ENCODE results near the gene SP140L. TPM values are rescaled to one million over a fixed set of nuclear protein-coding genes. Genes with fewer than 3 reads are reported as not detected.

Gene SP140L
- total RNA-seq, 1 donor from 2014 or later = 32.2 TPM

GRCh38 chr2:230449901-230450467, 123.0 kb downstream of the SP140L start:
- TF ChIP-seq EZH2 (IDR thresholded peaks at IDR 0.05; ENCODE audit: insufficient read depth, low read length) (no peak), CTCF (IDR thresholded peaks at IDR 0.05; ENCODE audit: insufficient read depth, low read depth, low read length) (no peak)
- Histone ChIP-seq H3K27ac (ENCODE audit: low read depth, low read length) (no peak overlapping the region), H3K36me3 (ENCODE audit: insufficient read depth, low read length) (peaks cover 37% of the 10 kb centered on the region), H3K4me3 (ENCODE audit: insufficient read depth, low read depth, low read length) (no peak overlapping the region), H3K27me3 (ENCODE audit: insufficient read depth, low read length) (no peaks in the 10 kb centered on the region), H3K9me3 (ENCODE audit: insufficient read depth, low read depth, low read length) (no peaks in the 10 kb centered on the region), H4K20me1 (ENCODE audit: insufficient read depth, low read length) (peaks cover 6% of the 10 kb centered on the region), H2AFZ (ENCODE audit: low read depth, low read length) (no peak overlapping the region), H3K4me2 (ENCODE audit: low read length) (no peak overlapping the region), H3K9ac (ENCODE audit: low read length) (no peak overlapping the region), H3K4me1 (ENCODE audit: insufficient read depth, low read length) (no peaks in the 10 kb centered on the region), H3K79me2 (ENCODE audit: insufficient read depth, low read length) (no peaks in the 10 kb centered on the region)
- Mint-ChIP-seq H3K27ac (ENCODE audit: unreplicated experiment) (no peak overlapping the region), H3K4me3 (ENCODE audit: unreplicated experiment) (no peak overlapping the region), H3K9me3 (ENCODE audit: unreplicated experiment) (peaks cover 2% of the 10 kb centered on the region), H3K27me3 (ENCODE audit: low read depth, unreplicated experiment) (no peaks in the 10 kb centered on the region), H3K36me3 (ENCODE audit: low read depth, unreplicated experiment) (peaks cover 60% of the 10 kb centered on the region), H3K4me1 (ENCODE audit: low read depth, unreplicated experiment) (peaks cover 12% of the 10 kb centered on the region)
- DNase-seq (ENCODE audit: low read depth) = no peak
- no peak for FAIRE-seq

DNA sequence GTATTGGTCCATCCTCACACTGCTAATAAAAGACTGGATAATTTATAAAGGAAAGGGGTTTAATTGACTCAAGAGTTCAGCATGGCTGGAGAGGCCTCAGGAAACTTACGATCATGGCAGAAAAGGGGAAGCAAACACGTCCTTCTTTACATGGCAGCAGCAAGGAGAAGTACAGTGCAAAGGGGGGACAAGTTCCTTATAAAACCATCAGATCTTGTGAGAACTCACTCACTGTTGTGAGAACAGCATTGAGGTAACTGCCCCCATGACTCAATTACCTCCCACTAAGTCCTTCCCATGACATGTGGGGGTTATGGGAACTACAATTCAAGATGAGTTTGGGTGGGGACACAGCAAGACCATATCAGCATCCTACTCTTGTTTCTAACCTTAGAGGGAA, 126.0 kb downstream of the SP140L start:
- no peaks in the 10 kb centered on the region for H3K27me3 Mint-ChIP-seq (ENCODE audit: low read depth, unreplicated experiment)
- no peak for FAIRE-seq
- H3K79me2 ChIP-seq (ENCODE audit: insufficient read depth, low read length) = no peaks in the 10 kb centered on the region

More for the DNA sequence above, 126.0 kb downstream of the SP140L start:
- H3K4me1 ChIP-seq (ENCODE audit: insufficient read depth, low read length) = no peaks in the 10 kb centered on the region
- H3K27ac ChIP-seq (ENCODE audit: low read depth, low read length) = no peak overlapping the region
- H2AFZ ChIP-seq (ENCODE audit: low read depth, low read length) = no peak overlapping the region
- H3K9me3 ChIP-seq (ENCODE audit: insufficient read depth, low read depth, low read length) = no peaks in the 10 kb centered on the region
- no peak overlapping the region for H3K4me2 ChIP-seq (ENCODE audit: low read length)
- TF ChIP-seq CTCF (IDR thresholded peaks at IDR 0.05; ENCODE audit: insufficient read depth, low read depth, low read length) (no peak), EZH2 (IDR thresholded peaks at IDR 0.05; ENCODE audit: insufficient read depth, low read length) (no peak)
- Mint-ChIP-seq H3K9me3 (ENCODE audit: unreplicated experiment) (peaks cover 2% of the 10 kb centered on the region), H3K4me1 (ENCODE audit: low read depth, unreplicated experiment) (peaks cover 5% of the 10 kb centered on the region), H3K4me3 (ENCODE audit: unreplicated experiment) (no peak overlapping the region), H3K27ac (ENCODE audit: unreplicated experiment) (no peak overlapping the region), H3K36me3 (ENCODE audit: low read depth, unreplicated experiment) (peaks cover 58% of the 10 kb centered on the region)
- H3K4me3 ChIP-seq (ENCODE audit: insufficient read depth, low read depth, low read length) = no peak overlapping the region
- H3K9ac ChIP-seq (ENCODE audit: low read length) = no peak overlapping the region
- no peak for DNase-seq (ENCODE audit: low read depth)
- peaks cover 24% of the 10 kb centered on the region for H3K36me3 ChIP-seq (ENCODE audit: insufficient read depth, low read length)
- no peaks in the 10 kb centered on the region for H4K20me1 ChIP-seq (ENCODE audit: insufficient read depth, low read length)
- no peaks in the 10 kb centered on the region for H3K27me3 ChIP-seq (ENCODE audit: insufficient read depth, low read length)

Other genes starting within 250 kb of the SP140L start
- 61.7 and 69.3 TPM in 2 replicates for gene SP110, start 107.2 kb upstream of the SP140L start, total RNA-seq
- gene SP140, start 101.5 kb upstream of the SP140L start, total RNA-seq = 14.1 and 18.5 TPM in 2 replicates
- gene SP100, start 89.0 kb downstream of the SP140L start, total RNA-seq = 169 and 186 TPM in 2 replicates